ENCODE measurements around the gene ZFC3H1.

ZFC3H1 gene

GRCh38 chr12:71671311-71671710, 7.7 kb upstream of the ZFC3H1 start:
- DNase-seq: no peak

DNA sequence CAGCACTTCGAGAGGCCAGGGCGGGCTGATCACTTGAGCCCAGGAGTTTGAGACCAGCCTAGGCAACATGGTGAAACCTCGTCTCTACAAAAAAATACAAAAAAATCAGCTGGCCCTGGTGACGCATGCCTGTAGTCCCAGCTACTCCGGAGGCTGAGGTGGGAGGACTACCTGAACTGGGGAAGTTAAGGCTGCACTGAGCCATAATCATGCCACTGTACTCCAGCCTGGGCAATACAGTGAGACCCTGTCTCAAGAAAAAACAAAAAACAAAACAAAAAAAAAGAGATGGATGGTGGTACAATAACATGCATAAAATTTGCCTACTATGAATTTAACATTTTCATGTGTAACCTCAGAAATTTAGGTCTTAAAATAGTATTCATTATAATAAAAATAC, 2.6 kb upstream of the ZFC3H1 start:
- no peak for DNase-seq

DNA sequence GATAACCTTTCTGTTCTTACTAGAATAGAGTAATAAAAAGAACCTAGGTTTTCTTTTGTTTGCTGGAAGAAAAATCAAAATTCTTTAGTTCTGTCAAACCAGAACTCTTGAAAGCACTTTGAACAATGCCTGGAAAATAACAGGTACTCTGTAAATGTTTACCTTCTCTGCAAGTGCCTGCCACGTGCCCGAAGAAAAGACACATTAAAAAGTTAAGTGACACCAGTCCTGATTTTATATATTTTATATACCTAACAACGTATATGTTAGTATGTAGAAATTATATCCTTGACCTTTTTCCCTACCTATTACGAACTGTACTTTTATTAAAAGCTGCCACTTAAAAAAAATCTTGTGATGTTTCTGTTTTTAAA, 1.4 kb upstream of the ZFC3H1 start:
- no peak for DNase-seq

GRCh38 chr12:71664411-71665089, 902 bp upstream of the ZFC3H1 start:
- DNase-seq: no peak

- DNase-seq: peak; percentile 33 to 71
Measured at GRCh38 chr12:71662849-71663560, 643 bp downstream of the ZFC3H1 start.

DNA sequence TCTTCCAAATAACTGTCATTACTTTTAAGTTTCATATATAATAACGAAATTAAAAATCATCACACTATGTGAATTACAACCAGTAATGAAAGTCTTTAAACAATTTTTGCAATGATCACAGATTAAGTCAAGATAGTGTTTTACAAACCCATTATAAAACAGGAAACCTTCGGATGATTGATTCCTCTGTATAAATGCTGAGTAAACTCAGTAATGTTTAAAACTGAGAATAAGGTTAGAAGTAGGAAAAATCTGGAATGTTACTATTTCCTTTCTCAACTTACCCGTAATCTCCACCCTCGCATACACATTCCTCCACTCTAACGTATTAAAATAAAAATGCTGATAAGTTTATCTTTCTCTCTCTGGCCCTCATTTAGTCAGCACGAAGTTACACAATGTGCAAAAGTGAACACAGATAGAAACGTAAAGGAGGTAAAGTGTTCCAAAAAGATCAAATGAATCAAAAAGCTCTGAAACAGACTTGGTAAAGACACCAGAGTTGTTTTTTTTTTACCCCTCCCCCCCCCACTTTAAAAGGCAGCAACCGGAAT, 1.6 kb downstream of the ZFC3H1 start:
- no peak for DNase-seq

GRCh38 chr12:71656740-71657139, 6.9 kb downstream of the ZFC3H1 start:
- no peak for DNase-seq

DNA sequence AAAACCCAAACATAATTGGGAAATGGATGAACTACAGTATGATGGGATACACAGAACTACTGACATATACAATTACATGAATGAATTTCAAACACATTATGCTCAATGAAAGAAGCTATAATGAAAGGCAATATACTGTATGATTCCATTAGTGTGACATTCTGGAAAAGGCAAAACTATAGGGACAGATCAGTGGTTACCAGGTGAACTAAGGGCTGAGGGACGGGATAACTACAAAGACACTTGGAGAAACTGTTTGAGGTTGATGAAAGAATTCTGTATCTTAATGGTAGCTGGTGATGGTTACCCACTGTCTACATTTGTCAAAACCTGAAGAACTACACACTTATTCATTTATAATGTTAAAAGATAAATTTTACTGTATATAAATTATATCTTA, 7.7 kb downstream of the ZFC3H1 start:
- no peak for DNase-seq

DNA sequence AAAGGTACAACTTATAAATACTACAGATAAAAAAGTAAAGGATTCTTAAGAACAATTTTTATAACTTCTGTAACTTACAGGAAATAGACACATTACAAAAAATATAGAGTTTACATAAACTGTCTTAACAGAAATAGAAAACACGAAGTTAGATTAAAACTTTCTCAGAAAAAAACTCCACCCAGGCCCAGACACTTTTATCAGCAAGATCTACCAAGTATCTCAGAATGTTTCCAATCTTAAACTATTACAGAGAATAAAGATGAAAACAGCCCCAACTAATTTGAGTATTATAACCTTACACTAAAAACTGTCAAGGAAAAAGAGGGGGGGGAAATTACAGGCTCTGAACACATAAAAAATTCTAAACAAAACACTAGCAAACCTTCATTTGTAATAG, 8.2 kb downstream of the ZFC3H1 start:
- DNase-seq: no peak

- DNase-seq: no peak
Measured at GRCh38 chr12:71654200-71654599, 9.4 kb downstream of the ZFC3H1 start.

DNA sequence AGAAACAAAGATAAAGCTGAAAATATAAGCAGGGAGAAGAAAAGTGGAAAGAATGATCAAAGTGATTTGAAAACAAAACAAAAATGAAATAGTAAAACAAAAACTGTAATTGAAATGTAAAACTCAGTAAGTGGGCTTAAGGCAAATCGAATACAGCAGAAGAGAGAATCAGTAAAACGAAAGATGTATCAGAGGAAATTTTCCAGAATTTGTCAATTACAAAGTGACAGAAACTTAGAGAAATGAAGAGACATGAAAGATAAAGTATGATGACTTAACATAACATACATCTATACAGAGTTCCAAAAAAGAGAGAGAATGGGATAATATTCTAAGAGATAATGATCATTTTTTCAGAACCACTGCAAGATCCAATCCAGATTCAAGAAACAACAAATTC, 10.5 kb downstream of the ZFC3H1 start:
- no peak for DNase-seq

DNA sequence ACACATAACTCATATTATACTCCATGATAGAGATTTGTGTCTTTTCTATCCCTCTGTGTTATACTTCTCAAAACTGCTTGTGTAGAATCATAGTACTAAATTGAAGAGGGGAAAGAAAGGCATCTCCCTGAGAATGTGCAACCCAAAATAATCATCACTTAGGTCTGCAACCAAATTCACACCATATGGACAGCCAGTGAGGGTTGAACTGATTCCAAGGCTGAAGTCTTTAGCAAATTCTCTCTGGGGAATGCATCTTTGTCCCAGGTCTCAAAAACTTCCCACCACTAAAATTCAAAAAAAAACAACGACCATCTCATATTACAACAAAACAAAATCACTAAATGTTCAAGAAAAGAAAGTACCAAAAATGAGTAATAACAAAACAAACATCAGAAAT, 11.0 kb downstream of the ZFC3H1 start:
- no peak for DNase-seq

DNA sequence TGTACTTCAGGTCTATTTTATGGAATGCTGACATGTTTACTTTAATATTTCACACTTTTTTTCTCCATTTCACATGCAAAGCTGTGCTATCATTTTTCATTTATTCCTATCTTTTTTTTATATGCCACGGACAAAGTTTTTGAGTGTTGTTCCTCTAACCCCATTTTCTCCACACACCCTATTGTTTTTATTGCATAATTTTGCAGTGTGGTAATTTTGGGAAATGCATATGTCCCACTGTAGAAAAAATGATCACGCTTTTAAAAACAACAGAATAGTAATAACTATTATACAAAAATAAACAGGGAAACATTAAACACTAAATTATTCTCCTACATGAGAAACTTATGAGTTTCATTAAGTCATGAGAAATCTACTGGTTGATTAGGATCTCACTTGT, 14.2 kb downstream of the ZFC3H1 start:
- DNase-seq: no peak

GRCh38 chr12:71648537-71648936, 15.1 kb downstream of the ZFC3H1 start:
- DNase-seq: no peak

- DNase-seq: no peak
Measured at GRCh38 chr12:71646512-71646911, 17.1 kb downstream of the ZFC3H1 start.

- peak; percentile 65 to 69 for DNase-seq
Measured at GRCh38 chr12:71645268-71645667, 18.4 kb downstream of the ZFC3H1 start.

GRCh38 chr12:71642264-71642663, 21.4 kb downstream of the ZFC3H1 start:
- DNase-seq: no peak

DNA sequence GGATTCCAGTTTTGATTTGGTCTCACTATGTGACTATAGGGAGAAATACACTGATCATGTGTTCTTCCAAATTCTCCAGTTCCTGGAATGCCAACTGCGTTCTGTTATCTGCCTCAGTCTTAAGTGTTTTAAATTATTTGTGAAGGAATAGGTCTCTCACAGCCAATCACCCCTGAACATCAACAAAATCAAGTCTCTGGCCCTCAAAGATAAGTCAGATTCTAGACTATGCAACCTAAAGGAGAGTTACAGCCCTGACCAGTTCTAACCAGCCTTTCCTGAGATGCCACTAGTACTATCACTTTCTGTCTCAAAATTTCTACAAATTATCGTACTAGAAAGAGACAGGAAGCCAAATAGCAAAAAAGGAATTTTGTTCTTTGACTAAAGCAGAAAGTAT, 22.3 kb downstream of the ZFC3H1 start:
- no peak for DNase-seq

GRCh38 chr12:71640316-71640715, 23.3 kb downstream of the ZFC3H1 start:
- no peak for DNase-seq

GRCh38 chr12:71639341-71639760, 24.3 kb downstream of the ZFC3H1 start:
- DNase-seq: no peak

GRCh38 chr12:71638499-71638898, 25.1 kb downstream of the ZFC3H1 start:
- no peak for DNase-seq

DNA sequence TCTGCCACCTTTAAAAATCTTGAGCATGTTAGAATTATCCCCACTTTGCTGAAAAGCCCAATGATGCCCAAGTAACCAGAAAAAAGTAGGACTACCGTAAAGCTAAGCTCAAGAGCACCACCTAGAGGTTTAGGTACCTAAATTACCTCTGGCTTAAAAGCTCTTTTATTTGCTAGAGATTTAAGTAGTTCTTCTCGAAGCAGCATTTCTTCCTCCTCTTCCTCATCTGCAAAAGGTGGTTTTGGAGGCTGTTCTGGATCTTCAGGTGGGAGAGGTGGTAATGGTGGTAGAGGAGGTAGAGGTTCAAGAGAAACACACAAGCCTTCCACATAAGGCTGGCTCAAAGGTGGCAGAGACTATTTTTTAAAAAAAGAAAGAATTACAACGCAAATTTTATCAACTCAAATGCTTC, 26.9 kb downstream of the ZFC3H1 start:
- DNase-seq: peak; percentile 45 to 74

- no peak for DNase-seq
Measured at GRCh38 chr12:71627438-71628002, 36.1 kb downstream of the ZFC3H1 start.

DNA sequence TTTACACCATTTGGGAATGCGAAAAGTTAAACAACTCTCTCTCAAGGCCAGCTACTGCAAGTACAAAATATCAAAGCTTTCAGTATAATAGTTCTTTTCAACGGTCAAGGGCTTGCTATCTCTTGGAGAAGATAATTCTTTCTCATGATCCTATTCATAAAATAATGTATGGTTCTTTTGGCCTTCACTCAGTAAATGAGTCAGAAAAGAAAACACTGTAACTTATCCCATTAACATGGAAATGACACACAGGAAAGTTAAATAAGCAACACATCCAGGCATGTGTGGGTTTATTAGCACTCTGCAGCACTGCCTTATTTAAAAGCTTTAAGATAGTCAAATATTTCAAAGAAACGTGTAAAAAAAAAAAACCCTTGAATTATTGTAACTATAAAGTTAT, 36.9 kb downstream of the ZFC3H1 start:
- no peak for DNase-seq
